GM15510 (cell line): ENCODE data around the gene PFKFB3.

Experiments used
- POLR2A ChIP-seq: IDR thresholded peaks from 3 replicates; pipeline ENCODE4 v1.6.1; 2011; ENCODE audit warnings: borderline replicate concordance; ENCODE audit not compliant: insufficient read length; ENCODE audit errors: extremely low read depth

Gene PFKFB3

DNA sequence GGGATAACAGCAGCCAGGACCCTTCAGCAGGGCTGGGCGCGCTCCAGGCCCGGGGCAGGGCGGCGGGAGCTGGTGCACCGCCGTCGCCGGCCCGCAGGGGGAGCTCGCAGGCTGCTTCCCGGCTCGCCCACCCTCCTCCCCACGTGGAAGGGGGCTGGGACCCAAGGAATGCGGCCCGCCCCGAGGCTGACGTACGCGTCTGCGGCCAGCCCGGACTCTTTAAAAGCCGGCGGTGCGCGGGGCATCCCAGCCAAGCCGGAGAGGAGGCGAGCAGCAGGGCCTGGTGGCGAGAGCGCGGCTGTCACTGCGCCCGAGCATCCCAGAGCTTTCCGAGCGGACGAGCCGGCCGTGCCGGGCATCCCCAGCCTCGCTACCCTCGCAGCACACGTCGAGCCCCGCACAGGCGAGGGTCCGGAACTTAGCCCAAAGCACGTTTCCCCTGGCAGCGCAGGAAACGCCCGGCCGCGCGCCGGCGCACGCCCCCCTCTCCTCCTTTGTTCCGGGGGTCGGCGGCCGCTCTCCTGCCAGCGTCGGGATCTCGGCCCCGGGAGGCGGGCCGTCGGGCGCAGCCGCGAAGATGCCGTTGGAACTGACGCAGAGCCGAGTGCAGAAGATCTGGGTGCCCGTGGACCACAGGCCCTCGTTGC lies at the start of gene PFKFB3:
PFKFB3 (plus strand) TSS at position 249 of the 647 bp plus-strand sequence; CDS start at position 578, 329 bp downstream.
- peak; percentile 85 for TF ChIP-seq POLR2A

DNA sequence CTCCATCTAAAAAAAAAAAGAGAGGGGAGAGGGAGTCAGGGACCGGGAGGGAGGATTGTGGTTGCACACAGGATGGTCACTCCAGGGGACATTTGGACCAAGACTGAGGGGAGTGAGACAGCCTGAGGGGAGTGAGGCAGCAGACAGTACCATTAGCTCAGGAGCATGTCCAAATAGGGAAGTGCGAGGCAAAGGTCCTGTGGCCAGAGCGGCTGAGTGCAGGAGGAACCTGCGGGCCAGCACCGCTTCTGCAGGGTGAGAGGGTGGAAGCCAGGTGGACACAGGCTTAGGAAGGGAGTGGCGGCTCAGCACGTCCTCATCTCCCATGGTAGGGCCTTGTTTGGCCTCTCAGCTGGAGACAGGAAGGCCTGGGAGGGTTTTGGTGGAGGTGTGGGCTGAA lies 48.9 kb upstream of the PFKFB3 start:
- no peak for TF ChIP-seq POLR2A

DNA sequence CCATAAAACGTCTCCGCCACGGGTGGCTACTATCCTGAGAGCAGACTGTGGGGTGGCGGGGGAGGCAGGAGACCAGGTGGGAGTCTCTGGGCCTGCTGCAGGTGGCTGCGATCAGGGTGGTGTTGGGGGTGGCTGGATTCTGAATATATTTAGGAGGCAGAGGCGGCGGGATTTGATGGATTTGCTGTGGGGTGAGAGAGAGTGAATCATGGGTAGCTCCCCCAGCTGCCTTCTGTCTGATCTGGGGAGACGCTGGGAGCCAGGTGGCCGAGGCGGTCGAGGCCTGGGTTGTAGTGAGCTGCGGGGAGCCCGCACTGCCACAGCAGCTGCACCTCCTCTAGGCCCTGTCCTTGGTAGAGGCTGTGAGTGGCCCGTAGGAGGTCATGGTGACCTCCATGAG lies 48.2 kb upstream of the PFKFB3 start:
- no peak for TF ChIP-seq POLR2A

GRCh38 chr10:6158276-6158675 lies 44.5 kb upstream of the PFKFB3 start:
- TF ChIP-seq POLR2A: no peak

DNA sequence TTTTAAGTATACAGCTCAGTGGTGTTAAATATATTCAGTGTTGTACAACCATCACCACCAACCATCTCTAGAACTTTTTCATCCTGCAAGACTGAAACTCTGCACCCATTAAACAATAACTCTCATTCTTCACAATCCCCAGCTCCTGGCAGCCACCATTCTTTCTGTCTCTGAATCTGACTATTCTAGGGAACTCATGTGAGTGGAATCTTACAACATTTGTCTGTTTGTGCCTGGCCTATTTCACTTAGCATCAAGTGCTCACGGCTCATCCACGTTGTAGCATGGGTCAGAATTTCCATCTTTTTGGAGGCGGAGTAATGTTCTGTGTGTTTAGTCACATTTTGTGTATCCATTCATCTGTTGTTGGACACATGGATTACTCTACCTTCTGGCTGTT lies 40.8 kb upstream of the PFKFB3 start:
- no peak for TF ChIP-seq POLR2A

DNA sequence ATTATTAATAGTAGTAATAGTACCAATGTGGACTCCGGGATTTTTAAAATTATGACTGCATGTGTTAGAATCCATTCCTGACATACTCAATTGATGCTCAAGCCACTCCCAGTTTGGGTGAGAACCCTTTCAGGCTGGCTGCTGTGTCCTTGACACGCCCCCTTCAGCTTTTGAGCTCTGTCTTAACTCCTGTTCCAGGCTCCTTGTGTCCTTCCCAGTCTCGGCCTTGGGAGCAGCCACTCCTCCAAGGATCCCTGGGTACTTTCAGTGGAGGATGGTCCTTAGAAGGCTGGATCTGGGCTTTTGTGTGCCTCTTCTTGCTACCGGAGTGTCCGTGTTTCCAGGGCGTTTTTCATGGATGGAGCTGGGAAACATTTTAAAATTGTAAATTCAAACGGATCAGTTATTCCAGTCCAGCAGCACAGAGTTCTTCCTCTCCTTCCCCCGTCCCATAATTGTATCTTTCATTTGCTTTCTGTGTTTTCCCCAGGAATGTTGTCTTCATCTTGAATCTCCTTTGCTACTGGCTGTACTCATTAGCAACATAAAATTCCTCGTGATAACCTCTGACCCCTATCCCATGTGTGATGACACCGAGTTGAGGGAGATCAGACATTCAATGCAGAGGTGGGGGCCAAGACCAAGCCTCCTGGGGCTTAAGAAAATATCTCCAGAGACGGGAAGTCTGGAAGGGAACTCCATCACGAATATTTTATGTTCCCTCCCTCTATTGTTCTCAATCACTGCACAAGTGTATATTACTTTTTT lies 40.0 kb upstream of the PFKFB3 start:
- TF ChIP-seq POLR2A: no peak

DNA sequence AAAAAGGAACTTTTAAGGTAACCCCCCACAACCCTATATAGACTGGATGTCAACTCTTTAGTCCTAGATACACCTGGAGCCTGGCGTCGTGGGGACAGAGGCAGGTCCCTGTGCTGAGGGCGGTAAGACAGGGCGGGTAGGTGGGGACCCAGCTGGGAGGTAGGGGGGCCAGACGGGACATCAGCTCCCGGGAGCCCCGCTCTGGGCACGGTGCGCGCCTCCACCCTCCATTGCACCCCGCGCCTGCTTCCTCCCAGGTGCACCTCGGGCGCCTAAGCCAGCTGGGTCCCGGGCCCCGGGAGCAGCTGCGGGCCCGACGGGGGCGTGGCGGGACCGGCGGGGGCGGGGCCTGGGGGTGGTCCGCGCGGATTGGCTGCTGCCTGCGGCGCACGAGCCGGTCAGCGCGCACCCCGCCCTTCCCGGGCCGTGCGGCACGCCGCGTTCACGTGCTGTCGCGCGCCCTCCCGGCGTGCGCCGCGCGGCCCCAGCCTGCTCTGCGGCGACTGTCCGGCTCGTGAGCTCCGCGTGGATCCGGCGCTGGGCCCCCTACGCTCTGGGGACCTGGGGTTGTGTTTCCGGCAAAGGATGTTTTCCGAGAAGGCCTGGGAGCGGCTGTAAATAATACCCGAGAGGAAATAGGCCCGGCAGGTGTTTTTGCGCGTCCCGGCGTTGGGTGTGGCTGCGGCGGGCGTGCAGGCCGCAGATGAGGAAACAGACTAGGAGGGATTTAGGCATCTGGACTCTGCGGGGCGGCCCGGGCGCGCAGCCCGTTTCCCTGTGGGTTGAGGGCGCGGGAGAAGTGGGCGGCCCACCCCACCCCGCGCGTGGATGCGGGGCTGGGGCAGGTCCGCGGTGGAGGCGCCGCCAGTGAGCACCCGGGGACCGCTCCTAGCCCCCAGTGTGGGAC lies 39.1 kb upstream of the PFKFB3 start:
- peak; percentile 92 for TF ChIP-seq POLR2A

GRCh38 chr10:6164271-6165095 lies 38.2 kb upstream of the PFKFB3 start:
- TF ChIP-seq POLR2A: no peak

GRCh38 chr10:6165221-6165725 lies 37.5 kb upstream of the PFKFB3 start:
- TF ChIP-seq POLR2A: no peak

GRCh38 chr10:6167456-6167855 lies 35.3 kb upstream of the PFKFB3 start:
- TF ChIP-seq POLR2A: no peak

DNA sequence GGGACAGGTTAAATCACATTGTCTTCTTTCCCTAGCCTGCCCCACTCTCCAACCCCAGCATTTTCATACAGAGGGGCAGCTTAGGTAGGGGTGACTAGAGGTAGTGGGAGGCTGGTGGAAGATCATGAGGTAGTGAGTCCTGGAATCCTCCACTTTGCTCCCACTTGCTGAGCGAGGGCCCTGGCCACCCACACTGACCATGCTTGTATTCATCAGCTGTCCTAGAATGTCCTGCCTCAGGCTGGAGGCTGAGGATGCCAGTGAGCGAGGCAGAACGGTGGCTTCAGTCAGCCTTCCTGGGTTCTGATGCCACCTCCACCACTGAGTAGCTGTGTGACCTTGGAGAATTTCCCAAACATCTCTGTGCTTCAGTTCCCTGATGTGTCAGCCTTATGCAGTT lies 34.6 kb upstream of the PFKFB3 start:
- TF ChIP-seq POLR2A: no peak

- TF ChIP-seq POLR2A: no peak
These were observed 32.1 kb upstream of the PFKFB3 start for GRCh38 chr10:6170638-6171037.

DNA sequence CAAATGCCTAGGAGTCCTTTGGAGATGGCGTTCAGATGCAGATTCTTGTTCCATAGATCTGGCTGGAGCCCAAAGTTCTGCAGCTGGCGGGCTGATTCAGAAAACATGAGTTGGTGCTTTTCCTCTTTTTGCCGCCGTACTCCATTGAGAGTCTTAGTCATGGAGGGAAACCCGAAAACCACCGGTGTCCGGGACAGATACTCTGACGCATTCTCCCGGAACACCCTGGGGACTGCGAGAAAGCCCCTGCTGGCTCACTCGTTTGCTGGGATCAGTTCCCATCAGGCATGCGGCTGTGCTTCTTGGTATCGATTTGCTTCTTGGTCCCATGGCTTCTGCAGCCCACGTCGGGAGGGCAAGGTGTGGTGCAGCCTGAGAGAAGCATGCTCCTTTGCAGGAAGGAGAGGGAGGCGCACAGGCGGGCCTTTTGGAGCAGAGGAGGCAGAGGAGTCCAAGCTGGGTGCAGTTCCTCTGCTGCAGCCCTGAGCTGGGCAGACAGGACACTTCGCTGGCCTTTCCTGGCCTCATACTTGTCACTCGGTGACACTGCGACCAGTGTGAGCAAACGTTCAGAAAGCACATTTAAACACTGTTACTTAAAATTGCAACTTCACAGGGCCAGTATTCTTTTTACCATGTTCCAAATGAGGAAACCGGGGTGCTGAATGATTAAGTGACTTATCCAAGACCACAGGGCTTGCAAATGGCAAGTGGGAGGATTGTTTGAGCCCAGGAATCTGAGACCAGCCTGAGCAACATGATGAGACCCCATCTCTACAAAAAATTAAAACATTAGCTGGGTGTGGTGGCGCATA lies 30.6 kb upstream of the PFKFB3 start:
- no peak for TF ChIP-seq POLR2A

DNA sequence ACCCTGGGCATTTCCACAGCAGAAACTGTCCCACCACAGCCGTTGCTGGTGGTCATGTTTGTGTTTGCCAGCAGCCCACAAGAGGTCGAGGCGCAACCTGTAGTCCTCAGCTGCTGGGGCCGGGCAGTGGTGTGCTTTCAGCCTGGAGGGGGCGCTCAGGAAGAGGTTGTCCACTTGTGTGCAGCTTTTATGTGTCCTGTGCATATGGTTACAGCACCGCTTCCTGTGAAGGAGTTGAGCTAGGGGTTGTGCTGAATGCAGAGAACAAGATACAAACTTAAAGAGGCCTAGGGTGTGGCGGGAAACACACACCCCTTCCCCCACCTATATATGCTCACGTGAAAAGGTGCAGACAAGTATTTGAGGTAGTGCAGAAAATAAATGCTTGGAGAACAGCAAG lies 29.5 kb upstream of the PFKFB3 start:
- no peak for TF ChIP-seq POLR2A

- no peak for TF ChIP-seq POLR2A
These were observed 28.4 kb upstream of the PFKFB3 start for GRCh38 chr10:6174201-6174874.
